Motor neuron (in vitro differentiated cells): Measurements from ENCODE around the gene BCAS3. TPM values are rescaled to one million over a fixed set of nuclear protein-coding genes. Genes with fewer than 3 reads are reported as not detected.

Experiments
- ATAC-seq, 8 experiments: fragments of 200-7000 bp; cut with Tn5 transposase; replicated peaks in 6 of 8; 2 replicates each; pipeline ENCODE4 v1.8.0; 2021; ENCODE audit warnings: mild to moderate bottlenecking in 8 of 8, moderate library complexity in 8 of 8
- H3K27ac ChIP-seq, 2 donors: fragments of 250-450 bp; sonication (Bioruptor Pico); 2 replicates each; pipeline ENCODE4 v1.9.0; 2021; ENCODE audit warnings: antibody characterized with exemption in 2 of 2, mild to moderate bottlenecking in 2 of 2, moderate library complexity in 1 of 2
- H3K4me1 ChIP-seq, 2 donors: fragments of 250-450 bp; sonication (Bioruptor Pico); replicated peaks in 1 of 2; 2 replicates each; pipeline ENCODE4 v1.6.1; 2021; ENCODE audit warnings: antibody characterized with exemption in 2 of 2, mild to moderate bottlenecking in 2 of 2, moderate library complexity in 1 of 2
- H3K4me3 ChIP-seq, 5 donors: fragments of 250-450 bp; sonication (Bioruptor Pico); 2 replicates each; pipeline ENCODE4 v1.9.0; 2021; ENCODE audit warnings: antibody characterized with exemption in 5 of 5, mild to moderate bottlenecking in 5 of 5, moderate library complexity in 4 of 5
- WGBS, 10 experiments: fragments of 450-650 bp; shearing (Covaris generic); methylation state at CpG; one replicate each; pipeline ENCODE4 v1.0.0; 2022; 5-methylcytosine and 5-hydroxymethylcytosine counted together
- in situ Hi-C, 9 experiments: fragments of 400-800 bp; cut with MboI; loops; one replicate each; pipeline ENCODE4 v1.15.0; 2021; ENCODE audit warnings: low sequenced_read_pairs in 9 of 9, low pct_unique_long_range_greater_than_20kb in 2 of 9; ENCODE audit not compliant: unreplicated experiment in 9 of 9
- total RNA-seq, 8 experiments: library from RNA; unstranded; fragments of 300-600 nt; gene quantifications; 2 replicates each; pipeline versions ENCODE4 v1.2.3 to v1.2.4, GENCODE V29; 2022

BCAS3 gene
- total RNA-seq, 8 experiments from 2014 or later, result 18.1 to 45.4 (median 26.8) TPM

GRCh38 chr17:61058066-61058465, 380.4 kb downstream of the BCAS3 start:
- WGBS, 10 experiments, result 58 to 100% (median 78%) methylated on average over 1 to 3 of the region's 3 CpGs
- ATAC-seq, result no peak
- Histone ChIP-seq H3K4me3 (no peak overlapping the region), H3K27ac (no peak overlapping the region), H3K4me1 (peaks cover 5 to 7% of the 10 kb centered on the region in 2 donors)
- in situ Hi-C loops, result no loop called here

GRCh38 chr17:61063528-61063927, 385.9 kb downstream of the BCAS3 start:
- no peak for ATAC-seq
- H3K27ac ChIP-seq, result no peak overlapping the region
- in situ Hi-C loops, result no loop called here
- H3K4me3 ChIP-seq, result no peak overlapping the region
- 70 to 100% (median 90%) methylated on average over 1 to 2 of the region's 2 CpGs for WGBS, 10 experiments
- H3K4me1 ChIP-seq, result peaks cover 16 to 27% of the 10 kb centered on the region in 2 donors

GRCh38 chr17:61064087-61064951, 386.7 kb downstream of the BCAS3 start:
- in situ Hi-C loops, result no loop called here
- no peak overlapping the region for H3K27ac ChIP-seq
- no peak overlapping the region for H3K4me3 ChIP-seq
- peak in 2 of 8 experiments; percentile 37 to 57 for ATAC-seq
- peaks cover 16 to 27% of the 10 kb centered on the region in 2 donors for H3K4me1 ChIP-seq
- 100% methylated on average over 1 of the region's 1 CpG; no CpG with 5 or more reads in 4 of the 10 experiments for WGBS, 10 experiments

GRCh38 chr17:61065263-61065773, 387.7 kb downstream of the BCAS3 start:
- no peak overlapping the region for H3K4me3 ChIP-seq
- peak; percentile 74 to 91 (median 84) for ATAC-seq
- in situ Hi-C loops, result no loop called here
- peak overlapping the region in 1 of 2 donors; percentile 31 for H3K27ac ChIP-seq
- peaks cover 16 to 27% of the 10 kb centered on the region in 2 donors for H3K4me1 ChIP-seq
- WGBS, 10 experiments, result 0 to 7% (median 0%) methylated on average over 1 to 2 of the region's 2 CpGs

GRCh38 chr17:61066062-61066461, 388.4 kb downstream of the BCAS3 start:
- Histone ChIP-seq H3K4me1 (peaks cover 21 to 34% of the 10 kb centered on the region in 2 donors), H3K27ac (peak overlapping the region in 1 of 2 donors; percentile 31), H3K4me3 (no peak overlapping the region)
- 60 to 100% (median 75%) methylated on average over 1 to 2 of the region's 2 CpGs; no CpG with 5 or more reads in 1 of the 10 experiments for WGBS, 10 experiments
- in situ Hi-C loops, result no loop called here
- ATAC-seq, result no peak

- Histone ChIP-seq H3K4me1 (peaks cover 19 to 27% of the 10 kb centered on the region in 2 donors), H3K27ac (no peak overlapping the region), H3K4me3 (no peak overlapping the region)
- in situ Hi-C loops, result no loop called here
- WGBS, 10 experiments, result 83 to 100% (median 93%) methylated on average over 1 of the region's 1 CpG; no CpG with 5 or more reads in 5 of the 10 experiments
- ATAC-seq, result no peak
Observed at GRCh38 chr17:61070649-61071048, 393.0 kb downstream of the BCAS3 start.

GRCh38 chr17:61072648-61073047, 395.0 kb downstream of the BCAS3 start:
- H3K4me3 ChIP-seq, result no peak overlapping the region
- in situ Hi-C loops, result no loop called here
- 0 to 100% (median 31%) methylated on average over 1 of the region's 1 CpG; no CpG with 5 or more reads in 2 of the 10 experiments for WGBS, 10 experiments
- H3K27ac ChIP-seq, result no peak overlapping the region
- ATAC-seq, result peak in 3 of 8 experiments; percentile 86 to 95 (median 91)
- H3K4me1 ChIP-seq, result peaks cover 13 to 14% of the 10 kb centered on the region in 2 donors

GRCh38 chr17:61073131-61073530, 395.5 kb downstream of the BCAS3 start:
- peak in 3 of 8 experiments; percentile 45 to 64 (median 57) for ATAC-seq
- WGBS, 10 experiments, result 0 to 100% (median 100%) methylated on average over 1 of the region's 1 CpG; no CpG with 5 or more reads in 5 of the 10 experiments
- in situ Hi-C loops, result no loop called here
- H3K4me1 ChIP-seq, result peaks cover 13 to 14% of the 10 kb centered on the region in 2 donors
- H3K27ac ChIP-seq, result no peak overlapping the region
- H3K4me3 ChIP-seq, result no peak overlapping the region

- Histone ChIP-seq H3K4me3 (no peak overlapping the region), H3K4me1 (peaks cover 13 to 14% of the 10 kb centered on the region in 2 donors), H3K27ac (no peak overlapping the region)
- ATAC-seq, result peak in 1 of 8 experiments; percentile 16
- in situ Hi-C loops, result no loop called here
- 17 to 100% (median 94%) methylated on average over 1 to 3 of the region's 3 CpGs for WGBS, 10 experiments
Observed at GRCh38 chr17:61073799-61074513, 396.3 kb downstream of the BCAS3 start.

GRCh38 chr17:61075988-61076387, 398.3 kb downstream of the BCAS3 start:
- in situ Hi-C loops, result no loop called here
- no peak for ATAC-seq
- 89 to 100% (median 100%) methylated on average over 1 of the region's 1 CpG; no CpG with 5 or more reads in 5 of the 10 experiments for WGBS, 10 experiments

GRCh38 chr17:61076621-61077031, 399.0 kb downstream of the BCAS3 start:
- WGBS, 10 experiments, result 43 to 90% (median 75%) methylated on average over 2 to 3 of the region's 3 CpGs; no CpG with 5 or more reads in 3 of the 10 experiments
- H3K4me3 ChIP-seq, result no peak overlapping the region
- ATAC-seq, result peak in 1 of 8 experiments; percentile 87
- in situ Hi-C loops, result no loop called here
- peaks cover 0 to 6% of the 10 kb centered on the region in 2 donors for H3K4me1 ChIP-seq
- H3K27ac ChIP-seq, result no peak overlapping the region

More at GRCh38 chr17:61075988-61076387, 398.3 kb downstream of the BCAS3 start:
- Histone ChIP-seq H3K27ac (no peak overlapping the region), H3K4me1 (peaks cover 6 to 9% of the 10 kb centered on the region in 2 donors), H3K4me3 (no peak overlapping the region)

GRCh38 chr17:61081959-61082358, 404.3 kb downstream of the BCAS3 start:
- ATAC-seq, result no peak
- Histone ChIP-seq H3K27ac (no peak overlapping the region), H3K4me3 (no peak overlapping the region), H3K4me1 (peaks cover 6 to 15% of the 10 kb centered on the region in 2 donors)
- in situ Hi-C loops, result no loop called here
- 44 to 94% (median 83%) methylated on average over 1 to 3 of the region's 3 CpGs; no CpG with 5 or more reads in 1 of the 10 experiments for WGBS, 10 experiments

- ATAC-seq, result peak in 5 of 8 experiments; percentile 70 to 98 (median 96)
- in situ Hi-C loops, result no loop called here
- H3K4me1 ChIP-seq, result peaks cover 6 to 15% of the 10 kb centered on the region in 2 donors
- no peak overlapping the region for H3K27ac ChIP-seq
- 24 to 100% (median 78%) methylated on average over 1 to 5 of the region's 5 CpGs; no CpG with 5 or more reads in 2 of the 10 experiments for WGBS, 10 experiments
- H3K4me3 ChIP-seq, result no peak overlapping the region
Observed at GRCh38 chr17:61084260-61084659, 406.6 kb downstream of the BCAS3 start.
